Mesenchymal stem cell (in vitro differentiated cells and primary cell): ENCODE data around the gene CDC42BPB.

Experiments
- DNase-seq: peaks from one replicate; pipeline ENCODE4 v3.0.0-alpha.2; 2013
- H2AFZ ChIP-seq: one replicate; pipeline ENCODE4 v1.6.1; 2013; ENCODE audit warnings: low read depth, mild to moderate bottlenecking, control low read depth, inconsistent platforms, low read length, moderate library complexity
- H2AK5ac ChIP-seq: 2 replicates; pipeline ENCODE4 v1.6.1; 2013; ENCODE audit warnings: low read length, moderate library complexity, mild to moderate bottlenecking, inconsistent platforms; ENCODE audit not compliant: severe bottlenecking
- H2BK120ac ChIP-seq: one replicate; pipeline ENCODE4 v1.6.1; 2013; ENCODE audit warnings: low read depth, mild to moderate bottlenecking, inconsistent platforms, low read length, moderate library complexity
- H2BK12ac ChIP-seq, 2 experiments: one replicate each; pipeline ENCODE4 v1.6.1; 2013; ENCODE audit warnings: inconsistent platforms in 2 of 2, low read length in 2 of 2, mild to moderate bottlenecking in 2 of 2, moderate library complexity in 2 of 2, control low read depth in 1 of 2
- H2BK15ac ChIP-seq: one replicate; pipeline ENCODE4 v1.6.1; 2013; ENCODE audit warnings: mild to moderate bottlenecking, low read depth, inconsistent platforms; ENCODE audit not compliant: poor library complexity, severe bottlenecking
- H2BK5ac ChIP-seq: 2 replicates; pipeline ENCODE4 v1.6.1; 2013; ENCODE audit warnings: low read depth, mild to moderate bottlenecking, low read length, control low read depth, inconsistent platforms; ENCODE audit not compliant: poor library complexity, severe bottlenecking
- H3K14ac ChIP-seq, 2 experiments: one replicate each; pipeline ENCODE4 v1.6.1; 2013; ENCODE audit warnings: inconsistent platforms in 2 of 2, low read length in 2 of 2, control low read depth in 1 of 2, mild to moderate bottlenecking in 1 of 2, moderate library complexity in 1 of 2
- H3K18ac ChIP-seq, 2 experiments: one replicate each; pipeline ENCODE4 v1.6.1; 2013; ENCODE audit warnings: inconsistent platforms in 2 of 2, low read length in 2 of 2, control low read depth in 1 of 2, low read depth in 1 of 2, mild to moderate bottlenecking in 1 of 2
- H3K23ac ChIP-seq, 2 experiments: one replicate each; pipeline ENCODE4 v1.6.1; 2013; ENCODE audit warnings: inconsistent platforms in 2 of 2, low read length in 2 of 2, mild to moderate bottlenecking in 2 of 2, moderate library complexity in 2 of 2, control low read depth in 1 of 2
- H3K27ac ChIP-seq: 2 replicates; pipeline ENCODE4 v1.5.1; 2013; ENCODE audit warnings: mild to moderate bottlenecking, moderate library complexity, low read length, control low read depth, inconsistent platforms; ENCODE audit not compliant: poor library complexity, severe bottlenecking
- H3K27me3 ChIP-seq, 2 experiments: 2 replicates each; pipeline versions ENCODE4 v1.6.1 to v1.7.0; 2013; ENCODE audit warnings: low read length in 2 of 2, mild to moderate bottlenecking in 2 of 2, moderate library complexity in 2 of 2, control low read depth in 1 of 2, inconsistent platforms in 1 of 2; ENCODE audit not compliant: control insufficient read depth in 1 of 2, insufficient read depth in 1 of 2
- H3K36me3 ChIP-seq, 2 experiments: 2 replicates each; pipeline versions ENCODE4 v1.6.1 to v1.7.0; 2013; ENCODE audit warnings: low read length in 2 of 2, control low read depth in 1 of 2, inconsistent platforms in 1 of 2, low read depth in 1 of 2, mild to moderate bottlenecking in 1 of 2; ENCODE audit not compliant: insufficient read depth in 2 of 2, control insufficient read depth in 1 of 2
- H3K4ac ChIP-seq, 2 experiments: one replicate each; pipeline ENCODE4 v1.6.1; 2013; ENCODE audit warnings: inconsistent platforms in 2 of 2, low read length in 2 of 2, mild to moderate bottlenecking in 2 of 2, moderate library complexity in 2 of 2, control low read depth in 1 of 2, low read depth in 1 of 2
- H3K4me1 ChIP-seq: 2 replicates; pipeline ENCODE4 v1.6.1; 2013; ENCODE audit warnings: low read depth, low read length, control low read depth; ENCODE audit not compliant: control insufficient read depth, insufficient read depth
- H3K4me2 ChIP-seq: 2 replicates; pipeline ENCODE4 v1.6.1; 2013; ENCODE audit warnings: low read length, mild to moderate bottlenecking, inconsistent platforms; ENCODE audit not compliant: poor library complexity, severe bottlenecking
- H3K4me3 ChIP-seq, 2 experiments: 2 replicates each; pipeline versions ENCODE4 v1.5.1 to v1.7.0; 2013; ENCODE audit warnings: low read length in 2 of 2, mild to moderate bottlenecking in 2 of 2, control low read depth in 1 of 2, low read depth in 1 of 2; ENCODE audit not compliant: insufficient read depth in 1 of 2
- H3K79me1 ChIP-seq: replicated peaks from 2 replicates; pipeline ENCODE4 v1.6.1; 2013; ENCODE audit warnings: mild to moderate bottlenecking, control low read depth, low read length, inconsistent platforms; ENCODE audit not compliant: poor library complexity, severe bottlenecking
- H3K9ac ChIP-seq: 2 replicates; pipeline ENCODE4 v1.7.0; 2013; ENCODE audit warnings: mild to moderate bottlenecking, low read length, moderate library complexity
- H3K9me3 ChIP-seq: 2 replicates; pipeline ENCODE4 v1.7.0; 2013; ENCODE audit warnings: mild to moderate bottlenecking, low read length; ENCODE audit not compliant: control insufficient read depth
- H4K8ac ChIP-seq: one replicate; pipeline ENCODE4 v1.6.1; 2013; ENCODE audit warnings: inconsistent platforms, mild to moderate bottlenecking, low read length, moderate library complexity
- H4K91ac ChIP-seq: one replicate; pipeline ENCODE4 v1.6.1; 2013; ENCODE audit warnings: mild to moderate bottlenecking, low read length, inconsistent platforms
- WGBS: methylation state at CpG from one replicate; pipeline ENCODE4 v1.1.7; 2013; ENCODE audit warnings: mixed read lengths; 5-methylcytosine and 5-hydroxymethylcytosine counted together

The CDC42BPB gene

DNA sequence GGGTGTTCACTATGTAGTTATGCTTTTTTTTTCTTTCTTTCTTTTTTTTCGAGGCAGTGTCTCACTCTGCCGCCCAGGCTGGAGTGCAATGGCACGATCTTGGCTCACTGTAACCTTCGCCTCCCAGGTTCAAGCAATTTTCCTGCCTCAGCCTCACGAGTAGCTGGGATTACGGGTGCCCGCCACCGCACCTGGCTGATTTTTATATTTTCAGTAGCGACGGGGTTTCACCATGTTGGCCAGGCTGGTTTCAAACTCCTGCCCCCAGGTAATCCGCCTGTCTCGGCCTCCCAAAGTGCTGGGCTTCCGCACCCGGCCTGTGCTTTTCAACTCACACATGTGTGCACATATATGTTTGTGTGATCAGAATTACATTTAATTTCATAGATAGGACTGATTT is 173.8 kb downstream of the CDC42BPB start:
- no peak overlapping the region for H2BK12ac ChIP-seq
- no peak overlapping the region for H3K4ac ChIP-seq
- no peak overlapping the region for H3K9ac ChIP-seq
- peaks cover 40 to 57% of the 10 kb centered on the region in 2 experiments for H3K36me3 ChIP-seq
- H2AFZ ChIP-seq = no peak overlapping the region
- H3K79me1 ChIP-seq = peaks cover 1% of the 10 kb centered on the region
- WGBS = 97% methylated on average over 14 of the region's 14 CpGs
- no peaks in the 10 kb centered on the region for H3K9me3 ChIP-seq
- no peaks in the 10 kb centered on the region for H3K27me3 ChIP-seq
- H3K23ac ChIP-seq = no peak overlapping the region
- H4K8ac ChIP-seq = no peak overlapping the region
- no peak overlapping the region for H3K4me2 ChIP-seq
- H3K4me3 ChIP-seq = no peak overlapping the region
- H2BK5ac ChIP-seq = no peak overlapping the region
- no peak overlapping the region for H3K14ac ChIP-seq
- no peak overlapping the region for H2BK120ac ChIP-seq
- no peak overlapping the region for H3K18ac ChIP-seq
- H3K27ac ChIP-seq = no peak overlapping the region
- DNase-seq = no peak
- peaks cover 8% of the 10 kb centered on the region for H3K4me1 ChIP-seq
- no peak overlapping the region for H2AK5ac ChIP-seq
- no peak overlapping the region for H2BK15ac ChIP-seq
- no peak overlapping the region for H4K91ac ChIP-seq

DNA sequence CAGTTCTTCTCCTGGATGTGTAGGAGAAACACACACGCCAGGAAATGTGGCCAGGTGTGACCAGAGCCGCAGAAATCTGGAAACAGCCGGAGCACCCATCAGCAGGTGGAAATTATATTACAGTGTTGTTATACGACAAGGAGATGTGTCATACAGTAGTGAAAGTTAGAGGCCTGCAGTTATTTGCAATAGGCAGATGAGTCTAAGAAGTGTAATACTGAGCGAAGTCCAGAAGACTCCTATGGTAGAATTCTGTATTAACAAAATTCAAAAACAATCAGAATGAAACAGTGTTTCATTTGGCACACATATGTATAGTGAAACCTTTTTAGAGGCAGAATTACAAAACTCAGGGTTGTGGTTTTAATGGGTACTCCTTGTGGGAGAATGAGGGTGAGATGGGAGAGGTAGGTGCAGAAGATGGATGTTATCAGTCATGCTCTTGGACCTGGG is 174.2 kb downstream of the CDC42BPB start:
- no peak overlapping the region for H3K9ac ChIP-seq
- no peak overlapping the region for H2AK5ac ChIP-seq
- H4K8ac ChIP-seq = no peak overlapping the region
- peaks cover 8% of the 10 kb centered on the region for H3K4me1 ChIP-seq
- no peak overlapping the region for H3K4me2 ChIP-seq
- no peak for DNase-seq
- H3K27me3 ChIP-seq = no peaks in the 10 kb centered on the region
- H3K4ac ChIP-seq = no peak overlapping the region
- no peak overlapping the region for H3K14ac ChIP-seq
- no peak overlapping the region for H2BK12ac ChIP-seq
- H3K9me3 ChIP-seq = no peaks in the 10 kb centered on the region
- no peak overlapping the region for H2AFZ ChIP-seq
- peaks cover 1% of the 10 kb centered on the region for H3K79me1 ChIP-seq
- no peak overlapping the region for H3K23ac ChIP-seq
- no peak overlapping the region for H2BK15ac ChIP-seq
- H3K4me3 ChIP-seq = no peak overlapping the region
- H2BK5ac ChIP-seq = no peak overlapping the region
- H4K91ac ChIP-seq = no peak overlapping the region
- H3K27ac ChIP-seq = no peak overlapping the region
- H3K18ac ChIP-seq = no peak overlapping the region
- H2BK120ac ChIP-seq = no peak overlapping the region
- peaks cover 40 to 57% of the 10 kb centered on the region in 2 experiments for H3K36me3 ChIP-seq
- 96% methylated on average over 4 of the region's 5 CpGs for WGBS
